GM23338 (cell line): ENCODE measurements around the gene TIMM10. TPM values are rescaled to one million over a fixed set of nuclear protein-coding genes. Genes with fewer than 3 reads are reported as not detected.
A peak's percentile ranks its signal among the peaks of the same experiment; 100 is the strongest.

Source experiments
- ATAC-seq: fragments of 200-7000 bp; cut with Tn5 transposase; 3 replicates; pipeline ENCODE4 v1.9.1; 2020
- DNase-seq: peaks from one replicate; pipeline ENCODE4 v3.0.0-alpha.2; 2015; ENCODE audit warnings: low spot score
- H2AFZ ChIP-seq: fragments of 200-600 bp; sonication (generic); 2 replicates; pipeline ENCODE4 v1.8.0; 2016; ENCODE audit warnings: antibody characterized with exemption, mild to moderate bottlenecking, moderate library complexity
- H3F3A ChIP-seq: fragments of 200-600 bp; sonication (generic); replicated peaks from 2 replicates; pipeline ENCODE4 v1.8.0; 2017; ENCODE audit warnings: antibody characterized with exemption, mixed run types, low read depth
- H3K27ac ChIP-seq: fragments of 200-600 bp; sonication (generic); 2 replicates; pipeline ENCODE4 v1.6.1; 2016; ENCODE audit warnings: low read depth
- H3K27me3 ChIP-seq: fragments of 200-600 bp; sonication (generic); 2 replicates; pipeline ENCODE4 v1.8.0; 2016; ENCODE audit warnings: mild to moderate bottlenecking, mixed run types, moderate library complexity; ENCODE audit not compliant: insufficient read depth
- H3K36me3 ChIP-seq: fragments of 200-600 bp; sonication (generic); 2 replicates; pipeline ENCODE4 v1.8.0; 2016; ENCODE audit warnings: mild to moderate bottlenecking; ENCODE audit not compliant: insufficient read depth
- H3K4me1 ChIP-seq: fragments of 200-600 bp; sonication (generic); 2 replicates; pipeline ENCODE4 v1.8.0; 2016; ENCODE audit warnings: mild to moderate bottlenecking, moderate library complexity; ENCODE audit not compliant: insufficient read depth
- H3K4me2 ChIP-seq: fragments of 200-600 bp; sonication (generic); 2 replicates; pipeline ENCODE4 v1.7.1; 2017; ENCODE audit warnings: mixed run types
- H3K4me3 ChIP-seq: fragments of 200-600 bp; sonication (generic); 2 replicates; pipeline ENCODE4 v1.6.1; 2016; ENCODE audit warnings: mixed run types
- H3K79me2 ChIP-seq: fragments of 200-600 bp; sonication (generic); replicated peaks from 2 replicates; pipeline ENCODE4 v1.8.0; 2017; ENCODE audit warnings: mild to moderate bottlenecking; ENCODE audit not compliant: insufficient read depth
- H3K9me2 ChIP-seq: fragments of 200-600 bp; sonication (generic); 2 replicates; pipeline ENCODE4 v1.8.0; 2017; ENCODE audit not compliant: insufficient read depth
- H4K20me1 ChIP-seq: fragments of 200-600 bp; sonication (generic); replicated peaks from 2 replicates; pipeline ENCODE4 v1.8.0; 2017; ENCODE audit warnings: mild to moderate bottlenecking; ENCODE audit not compliant: insufficient read depth
- H3K27ac Mint-ChIP-seq: 2 replicates; pipeline ENCODE4 v1.8.0; 2020; ENCODE audit warnings: inconsistent platforms, mild to moderate bottlenecking, moderate library complexity, mixed read lengths
- H3K27me3 Mint-ChIP-seq: 3 replicates; pipeline ENCODE4 v1.8.0; 2022; ENCODE audit warnings: low read depth, mild to moderate bottlenecking, moderate library complexity, mixed read lengths, inconsistent platforms; ENCODE audit not compliant: insufficient read depth, poor library complexity
- H3K36me3 Mint-ChIP-seq: 3 replicates; pipeline ENCODE4 v1.8.0; 2021; ENCODE audit warnings: low read depth, mild to moderate bottlenecking, inconsistent platforms, moderate library complexity, mixed read lengths
- H3K4me1 Mint-ChIP-seq: 3 replicates; pipeline ENCODE4 v1.8.0; 2020; ENCODE audit warnings: mild to moderate bottlenecking, inconsistent platforms, mixed read lengths
- H3K4me3 Mint-ChIP-seq: 3 replicates; pipeline ENCODE4 v1.8.0; 2021; ENCODE audit warnings: moderate library complexity, mild to moderate bottlenecking, inconsistent platforms, mixed read lengths
- H3K9me3 Mint-ChIP-seq: 3 replicates; pipeline ENCODE4 v1.8.0; 2020; ENCODE audit warnings: moderate library complexity, mild to moderate bottlenecking, inconsistent platforms, mixed read lengths
- CREB1 ChIP-seq: fragments of 250-450 bp; sonication (Bioruptor Pico); IDR thresholded peaks from 2 replicates; pipeline ENCODE4 v1.5.0; 2020; ENCODE audit warnings: low read depth, mild to moderate bottlenecking, moderate library complexity
- EZH2 ChIP-seq: fragments of 200-600 bp; sonication (generic); IDR thresholded peaks from one replicate; pipeline ENCODE4 v1.8.0; 2017; ENCODE audit warnings: antibody characterized with exemption, mild to moderate bottlenecking, low read depth; ENCODE audit not compliant: unreplicated experiment
- EZH2phosphoT487 ChIP-seq: fragments of 200-600 bp; sonication (generic); IDR thresholded peaks from one replicate; pipeline ENCODE4 v1.8.1; 2018; ENCODE audit warnings: antibody characterized with exemption; ENCODE audit not compliant: unreplicated experiment
- JUNB ChIP-seq: IDR thresholded peaks from one replicate; pipeline ENCODE4 v1.6.1; 2016; ENCODE audit warnings: antibody characterized with exemption; ENCODE audit not compliant: unreplicated experiment
- NANOG ChIP-seq: IDR thresholded peaks from 2 replicates; pipeline ENCODE4 v1.6.1; 2016; ENCODE audit warnings: antibody characterized with exemption, borderline replicate concordance
- POLR2AphosphoS5 ChIP-seq: IDR thresholded peaks from 2 replicates; pipeline ENCODE4 v1.6.1; 2016; ENCODE audit warnings: antibody characterized with exemption, low read depth
- STAT1 ChIP-seq: IDR thresholded peaks from one replicate; pipeline ENCODE4 v1.6.1; 2016; ENCODE audit warnings: antibody characterized with exemption; ENCODE audit not compliant: unreplicated experiment
- ZNF114 ChIP-seq: fragments of 250-450 bp; sonication (Bioruptor Pico); IDR thresholded peaks from 2 replicates; pipeline ENCODE4 v1.5.0; 2020; ENCODE audit warnings: mild to moderate bottlenecking, moderate library complexity
- ZNF331 ChIP-seq: fragments of 250-450 bp; sonication (Bioruptor Pico); IDR thresholded peaks from 2 replicates; pipeline ENCODE4 v1.5.0; 2020; ENCODE audit warnings: low read depth, mild to moderate bottlenecking, moderate library complexity
- polyA plus RNA-seq: library from polyadenylated mRNA; unstranded; fragments of >200 nt; fragmentation: Nextera tagmentation; extraction: Ambion mirVana; gene quantifications from 2 replicates; pipeline ENCODE4 v1.2.1, GENCODE V29; 2016
- total RNA-seq: library from RNA; depleted of rRNA; stranded (reverse); fragments of >200 nt; shearing (Covaris generic); gene quantifications from 2 replicates; pipeline ENCODE4 v1.2.3, GENCODE V29; 2014
- TF ChIP-seq, protein P1 (sequence below), 2 experiments: fragments of 200-600 bp in 1 of 2; sonication (generic) in 1 of 2; conservative IDR thresholded peaks; 2 replicates each; pipeline versions ENCODE4 v1.5.1 to v1.6.1; 2016 to 2017; ENCODE audit warnings: antibody characterized with exemption in 2 of 2, low read depth in 2 of 2, mild to moderate bottlenecking in 2 of 2, moderate library complexity in 1 of 2
- TF ChIP-seq, protein P2 (sequence below): fragments of 250-450 bp; sonication (Bioruptor Pico); IDR thresholded peaks from 2 replicates; pipeline ENCODE4 v1.5.0; 2020; ENCODE audit warnings: mild to moderate bottlenecking, moderate library complexity
- TF ChIP-seq, protein P3 (sequence below): IDR thresholded peaks from one replicate; pipeline ENCODE4 v1.6.1; 2018; ENCODE audit warnings: antibody characterized with exemption; ENCODE audit not compliant: unreplicated experiment
- TF ChIP-seq, protein P4 (sequence below): IDR thresholded peaks from 2 replicates; pipeline ENCODE4 v1.6.1; 2016; ENCODE audit warnings: antibody characterized with exemption

Gene TIMM10
- total and polyA plus RNA-seq, 2 experiments from 2014 or later, result 59.1 to 194 TPM

DNA sequence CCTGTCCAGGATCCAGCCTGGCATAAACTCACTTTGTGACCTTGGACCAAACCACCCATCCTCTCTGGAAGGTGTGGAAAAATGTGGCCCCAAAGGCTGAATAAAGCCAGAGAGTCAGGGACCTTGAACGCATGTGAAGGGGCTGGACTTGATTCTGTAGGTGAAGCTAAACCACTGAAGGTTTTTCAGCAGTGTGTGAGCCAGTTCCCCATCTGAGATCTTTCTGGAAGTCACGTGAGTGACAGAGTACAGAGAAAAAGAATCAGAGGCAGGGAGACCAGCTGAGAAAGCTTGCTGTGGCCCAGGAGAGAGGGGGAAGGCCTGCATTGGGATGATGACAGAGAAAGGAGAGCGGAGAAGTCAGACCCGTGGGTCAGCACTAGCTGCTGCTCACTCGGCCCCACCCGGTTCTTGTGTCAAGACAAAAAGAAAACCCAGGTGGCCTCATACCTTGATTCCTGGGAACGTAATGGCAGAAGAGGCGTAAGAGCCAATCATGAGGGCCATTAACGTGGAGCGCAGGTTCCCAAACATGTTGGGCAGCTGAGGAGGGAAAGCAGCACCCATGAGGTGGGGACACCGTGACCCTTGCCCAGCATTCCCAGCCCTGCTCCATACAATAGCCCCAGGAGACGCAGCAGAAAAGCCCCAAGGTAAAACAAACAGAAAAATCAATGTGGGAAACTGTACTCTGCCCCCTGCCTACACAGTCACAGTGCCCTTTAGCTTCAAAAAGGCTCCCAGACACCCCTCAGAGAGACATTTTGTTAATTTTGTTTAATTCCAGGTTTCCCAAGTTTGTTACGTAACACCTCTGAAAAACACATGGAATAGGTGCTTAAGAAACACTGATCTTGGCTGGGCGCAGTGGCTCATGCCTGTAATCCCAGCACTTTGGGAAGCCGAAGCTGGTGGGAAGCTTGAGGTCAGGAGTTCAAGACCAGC, 33.0 kb downstream of the TIMM10 start:
- ATAC-seq (no peak), DNase-seq (no peak)
- peaks cover 20% of the 10 kb centered on the region for H3K27me3 Mint-ChIP-seq
- peaks cover 5% of the 10 kb centered on the region for H4K20me1 ChIP-seq
- no peak overlapping the region for H2AFZ ChIP-seq
- H3K27ac ChIP-seq, result no peak overlapping the region
- peaks cover 5% of the 10 kb centered on the region; the same call in 1 of the 2 replicates for H3K36me3 ChIP-seq
- H3F3A ChIP-seq, result peaks cover 14% of the 10 kb centered on the region
- TF ChIP-seq JUNB (no peak), EZH2 (no peak), NANOG (no peak), STAT1 (no peak), ZNF114 (CRISPR knock-in tag) (no peak), CREB1 (CRISPR knock-in tag) (no peak), ZNF331 (CRISPR knock-in tag) (no peak), POLR2AphosphoS5 (no peak), EZH2phosphoT487 (no peak)
- TF ChIP-seq, protein P1, sequence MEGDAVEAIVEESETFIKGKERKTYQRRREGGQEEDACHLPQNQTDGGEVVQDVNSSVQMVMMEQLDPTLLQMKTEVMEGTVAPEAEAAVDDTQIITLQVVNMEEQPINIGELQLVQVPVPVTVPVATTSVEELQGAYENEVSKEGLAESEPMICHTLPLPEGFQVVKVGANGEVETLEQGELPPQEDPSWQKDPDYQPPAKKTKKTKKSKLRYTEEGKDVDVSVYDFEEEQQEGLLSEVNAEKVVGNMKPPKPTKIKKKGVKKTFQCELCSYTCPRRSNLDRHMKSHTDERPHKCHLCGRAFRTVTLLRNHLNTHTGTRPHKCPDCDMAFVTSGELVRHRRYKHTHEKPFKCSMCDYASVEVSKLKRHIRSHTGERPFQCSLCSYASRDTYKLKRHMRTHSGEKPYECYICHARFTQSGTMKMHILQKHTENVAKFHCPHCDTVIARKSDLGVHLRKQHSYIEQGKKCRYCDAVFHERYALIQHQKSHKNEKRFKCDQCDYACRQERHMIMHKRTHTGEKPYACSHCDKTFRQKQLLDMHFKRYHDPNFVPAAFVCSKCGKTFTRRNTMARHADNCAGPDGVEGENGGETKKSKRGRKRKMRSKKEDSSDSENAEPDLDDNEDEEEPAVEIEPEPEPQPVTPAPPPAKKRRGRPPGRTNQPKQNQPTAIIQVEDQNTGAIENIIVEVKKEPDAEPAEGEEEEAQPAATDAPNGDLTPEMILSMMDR (conservative IDR thresholded peaks at IDR 0.05; ENCODE audit: low read depth in 2 of 2), result no peak
- TF ChIP-seq, protein P2, sequence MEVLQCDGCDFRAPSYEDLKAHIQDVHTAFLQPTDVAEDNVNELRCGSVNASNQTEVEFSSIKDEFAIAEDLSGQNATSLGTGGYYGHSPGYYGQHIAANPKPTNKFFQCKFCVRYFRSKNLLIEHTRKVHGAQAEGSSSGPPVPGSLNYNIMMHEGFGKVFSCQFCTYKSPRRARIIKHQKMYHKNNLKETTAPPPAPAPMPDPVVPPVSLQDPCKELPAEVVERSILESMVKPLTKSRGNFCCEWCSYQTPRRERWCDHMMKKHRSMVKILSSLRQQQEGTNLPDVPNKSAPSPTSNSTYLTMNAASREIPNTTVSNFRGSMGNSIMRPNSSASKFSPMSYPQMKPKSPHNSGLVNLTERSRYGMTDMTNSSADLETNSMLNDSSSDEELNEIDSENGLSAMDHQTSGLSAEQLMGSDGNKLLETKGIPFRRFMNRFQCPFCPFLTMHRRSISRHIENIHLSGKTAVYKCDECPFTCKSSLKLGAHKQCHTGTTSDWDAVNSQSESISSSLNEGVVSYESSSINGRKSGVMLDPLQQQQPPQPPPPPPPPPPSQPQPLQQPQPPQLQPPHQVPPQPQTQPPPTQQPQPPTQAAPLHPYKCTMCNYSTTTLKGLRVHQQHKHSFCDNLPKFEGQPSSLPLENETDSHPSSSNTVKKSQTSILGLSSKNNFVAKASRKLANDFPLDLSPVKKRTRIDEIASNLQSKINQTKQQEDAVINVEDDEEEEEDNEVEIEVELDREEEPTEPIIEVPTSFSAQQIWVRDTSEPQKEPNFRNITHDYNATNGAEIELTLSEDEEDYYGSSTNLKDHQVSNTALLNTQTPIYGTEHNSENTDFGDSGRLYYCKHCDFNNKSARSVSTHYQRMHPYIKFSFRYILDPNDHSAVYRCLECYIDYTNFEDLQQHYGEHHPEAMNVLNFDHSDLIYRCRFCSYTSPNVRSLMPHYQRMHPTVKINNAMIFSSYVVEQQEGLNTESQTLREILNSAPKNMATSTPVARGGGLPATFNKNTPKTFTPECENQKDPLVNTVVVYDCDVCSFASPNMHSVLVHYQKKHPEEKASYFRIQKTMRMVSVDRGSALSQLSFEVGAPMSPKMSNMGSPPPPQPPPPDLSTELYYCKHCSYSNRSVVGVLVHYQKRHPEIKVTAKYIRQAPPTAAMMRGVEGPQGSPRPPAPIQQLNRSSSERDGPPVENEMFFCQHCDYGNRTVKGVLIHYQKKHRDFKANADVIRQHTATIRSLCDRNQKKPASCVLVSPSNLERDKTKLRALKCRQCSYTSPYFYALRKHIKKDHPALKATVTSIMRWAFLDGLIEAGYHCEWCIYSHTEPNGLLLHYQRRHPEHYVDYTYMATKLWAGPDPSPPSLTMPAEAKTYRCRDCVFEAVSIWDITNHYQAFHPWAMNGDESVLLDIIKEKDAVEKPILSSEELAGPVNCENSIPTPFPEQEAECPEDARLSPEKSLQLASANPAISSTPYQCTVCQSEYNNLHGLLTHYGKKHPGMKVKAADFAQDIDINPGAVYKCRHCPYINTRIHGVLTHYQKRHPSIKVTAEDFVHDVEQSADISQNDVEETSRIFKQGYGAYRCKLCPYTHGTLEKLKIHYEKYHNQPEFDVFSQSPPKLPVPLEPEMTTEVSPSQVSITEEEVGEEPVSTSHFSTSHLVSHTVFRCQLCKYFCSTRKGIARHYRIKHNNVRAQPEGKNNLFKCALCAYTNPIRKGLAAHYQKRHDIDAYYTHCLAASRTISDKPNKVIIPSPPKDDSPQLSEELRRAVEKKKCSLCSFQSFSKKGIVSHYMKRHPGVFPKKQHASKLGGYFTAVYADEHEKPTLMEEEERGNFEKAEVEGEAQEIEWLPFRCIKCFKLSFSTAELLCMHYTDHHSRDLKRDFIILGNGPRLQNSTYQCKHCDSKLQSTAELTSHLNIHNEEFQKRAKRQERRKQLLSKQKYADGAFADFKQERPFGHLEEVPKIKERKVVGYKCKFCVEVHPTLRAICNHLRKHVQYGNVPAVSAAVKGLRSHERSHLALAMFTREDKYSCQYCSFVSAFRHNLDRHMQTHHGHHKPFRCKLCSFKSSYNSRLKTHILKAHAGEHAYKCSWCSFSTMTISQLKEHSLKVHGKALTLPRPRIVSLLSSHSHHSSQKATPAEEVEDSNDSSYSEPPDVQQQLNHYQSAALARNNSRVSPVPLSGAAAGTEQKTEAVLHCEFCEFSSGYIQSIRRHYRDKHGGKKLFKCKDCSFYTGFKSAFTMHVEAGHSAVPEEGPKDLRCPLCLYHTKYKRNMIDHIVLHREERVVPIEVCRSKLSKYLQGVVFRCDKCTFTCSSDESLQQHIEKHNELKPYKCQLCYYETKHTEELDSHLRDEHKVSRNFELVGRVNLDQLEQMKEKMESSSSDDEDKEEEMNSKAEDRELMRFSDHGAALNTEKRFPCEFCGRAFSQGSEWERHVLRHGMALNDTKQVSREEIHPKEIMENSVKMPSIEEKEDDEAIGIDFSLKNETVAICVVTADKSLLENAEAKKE (CRISPR knock-in tag), result no peak
- TF ChIP-seq, protein P3, sequence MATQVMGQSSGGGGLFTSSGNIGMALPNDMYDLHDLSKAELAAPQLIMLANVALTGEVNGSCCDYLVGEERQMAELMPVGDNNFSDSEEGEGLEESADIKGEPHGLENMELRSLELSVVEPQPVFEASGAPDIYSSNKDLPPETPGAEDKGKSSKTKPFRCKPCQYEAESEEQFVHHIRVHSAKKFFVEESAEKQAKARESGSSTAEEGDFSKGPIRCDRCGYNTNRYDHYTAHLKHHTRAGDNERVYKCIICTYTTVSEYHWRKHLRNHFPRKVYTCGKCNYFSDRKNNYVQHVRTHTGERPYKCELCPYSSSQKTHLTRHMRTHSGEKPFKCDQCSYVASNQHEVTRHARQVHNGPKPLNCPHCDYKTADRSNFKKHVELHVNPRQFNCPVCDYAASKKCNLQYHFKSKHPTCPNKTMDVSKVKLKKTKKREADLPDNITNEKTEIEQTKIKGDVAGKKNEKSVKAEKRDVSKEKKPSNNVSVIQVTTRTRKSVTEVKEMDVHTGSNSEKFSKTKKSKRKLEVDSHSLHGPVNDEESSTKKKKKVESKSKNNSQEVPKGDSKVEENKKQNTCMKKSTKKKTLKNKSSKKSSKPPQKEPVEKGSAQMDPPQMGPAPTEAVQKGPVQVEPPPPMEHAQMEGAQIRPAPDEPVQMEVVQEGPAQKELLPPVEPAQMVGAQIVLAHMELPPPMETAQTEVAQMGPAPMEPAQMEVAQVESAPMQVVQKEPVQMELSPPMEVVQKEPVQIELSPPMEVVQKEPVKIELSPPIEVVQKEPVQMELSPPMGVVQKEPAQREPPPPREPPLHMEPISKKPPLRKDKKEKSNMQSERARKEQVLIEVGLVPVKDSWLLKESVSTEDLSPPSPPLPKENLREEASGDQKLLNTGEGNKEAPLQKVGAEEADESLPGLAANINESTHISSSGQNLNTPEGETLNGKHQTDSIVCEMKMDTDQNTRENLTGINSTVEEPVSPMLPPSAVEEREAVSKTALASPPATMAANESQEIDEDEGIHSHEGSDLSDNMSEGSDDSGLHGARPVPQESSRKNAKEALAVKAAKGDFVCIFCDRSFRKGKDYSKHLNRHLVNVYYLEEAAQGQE, result no peak
- TF ChIP-seq, protein P4, sequence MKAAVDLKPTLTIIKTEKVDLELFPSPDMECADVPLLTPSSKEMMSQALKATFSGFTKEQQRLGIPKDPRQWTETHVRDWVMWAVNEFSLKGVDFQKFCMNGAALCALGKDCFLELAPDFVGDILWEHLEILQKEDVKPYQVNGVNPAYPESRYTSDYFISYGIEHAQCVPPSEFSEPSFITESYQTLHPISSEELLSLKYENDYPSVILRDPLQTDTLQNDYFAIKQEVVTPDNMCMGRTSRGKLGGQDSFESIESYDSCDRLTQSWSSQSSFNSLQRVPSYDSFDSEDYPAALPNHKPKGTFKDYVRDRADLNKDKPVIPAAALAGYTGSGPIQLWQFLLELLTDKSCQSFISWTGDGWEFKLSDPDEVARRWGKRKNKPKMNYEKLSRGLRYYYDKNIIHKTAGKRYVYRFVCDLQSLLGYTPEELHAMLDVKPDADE, result no peak
- no peak overlapping the region; the same call in 2 of the 3 replicates for H3K4me3 Mint-ChIP-seq
- no peaks in the 10 kb centered on the region; the same call in 1 of the 2 replicates for H3K79me2 ChIP-seq
- H3K27ac Mint-ChIP-seq, result 0 out of 2 replicates have a peak overlapping the region, but pooled peaks have one; percentile 17
- peaks cover 26% of the 10 kb centered on the region for H3K4me1 ChIP-seq
- peaks cover 69% of the 10 kb centered on the region for H3K4me1 Mint-ChIP-seq
- no peak overlapping the region for H3K4me3 ChIP-seq
- peaks cover 74% of the 10 kb centered on the region for H3K36me3 Mint-ChIP-seq
- H3K9me2 ChIP-seq, result no peaks in the 10 kb centered on the region
- no peaks in the 10 kb centered on the region for H3K9me3 Mint-ChIP-seq
- no peaks in the 10 kb centered on the region for H3K27me3 ChIP-seq
- no peak overlapping the region for H3K4me2 ChIP-seq
